PFSK-1 (cell line): Measurements from ENCODE around the gene FAM3C.

Experiments
- POLR2AphosphoS5 ChIP-seq: IDR thresholded peaks from 2 replicates; pipeline ENCODE4 v1.6.1; 2012; ENCODE audit warnings: low read depth, mild to moderate bottlenecking, control low read depth, low read length, moderate library complexity
- REST ChIP-seq, 2 experiments: IDR thresholded peaks; 2 replicates each; pipeline versions ENCODE4 v1.6.1 to v1.8.0; 2011 to 2012; ENCODE audit warnings: low read depth in 2 of 2, low read length in 2 of 2, control low read depth in 1 of 2, inconsistent platforms in 1 of 2, mild to moderate bottlenecking in 1 of 2, moderate library complexity in 1 of 2; ENCODE audit not compliant: insufficient read depth in 1 of 2
- SIN3A ChIP-seq: IDR thresholded peaks from 2 replicates; pipeline ENCODE4 v1.6.1; 2012; ENCODE audit warnings: mild to moderate bottlenecking, low read length, moderate library complexity, borderline replicate concordance; ENCODE audit not compliant: insufficient read depth

- TF ChIP-seq POLR2AphosphoS5 (no peak), REST (IDR thresholded peaks at IDR 0.05; ENCODE audit: insufficient read depth in 1 of 2, low read depth in 2 of 2, low read length in 2 of 2) (no peak), SIN3A (no peak)
Observed at GRCh38 chr7:121343302-121343701, 52.8 kb downstream of the FAM3C start.
